ENCODE measurements around the gene HYDIN.

GRCh38 chr16:70777973-70778406, 452.5 kb downstream of the HYDIN start:
- TF ChIP-seq POLR2A (IDR thresholded peaks at IDR 0.05): no peak
- TF ChIP-seq CTCF (IDR thresholded peaks at IDR 0.05): no peak

Measured in adrenal gland (tissue), 5 donors.